GM23248 (cell line): ENCODE results near the gene WDR6.

Experiments used
- EZH2 ChIP-seq: fragments of 200-600 bp; sonication (generic); IDR thresholded peaks from 2 replicates; pipeline ENCODE4 v1.6.1; 2018; ENCODE audit warnings: antibody characterized with exemption, mild to moderate bottlenecking; ENCODE audit not compliant: insufficient read depth, poor library complexity, severe bottlenecking
- EZH2phosphoT487 ChIP-seq: fragments of 200-600 bp; sonication (generic); IDR thresholded peaks from 2 replicates; pipeline ENCODE4 v1.6.1; 2018; ENCODE audit warnings: antibody characterized with exemption, moderate library complexity, mild to moderate bottlenecking, low read depth; ENCODE audit not compliant: insufficient read depth

GRCh38 chr3:49053543-49053942, 46.4 kb downstream of the WDR6 start:
- TF ChIP-seq EZH2 (no peak), EZH2phosphoT487 (no peak)
